ENCODE measurements around the gene GLG1.
A peak's percentile ranks its signal among the peaks of the same experiment; 100 is the strongest.

The GLG1 gene

GRCh38 chr16:74446866-74447265 is 160.0 kb downstream of the GLG1 start:
- no peak for TF ChIP-seq EGR1 (IDR thresholded peaks at IDR 0.05)
- no peak for TF ChIP-seq FOXM1 (IDR thresholded peaks at IDR 0.05; ENCODE audit: borderline replicate concordance, low read depth)
- no peak for TF ChIP-seq NFIC (IDR thresholded peaks at IDR 0.05)
- TF ChIP-seq EP300 (IDR thresholded peaks at IDR 0.05; ENCODE audit: borderline replicate concordance), result no peak
- no peak for TF ChIP-seq TEAD4 (IDR thresholded peaks at IDR 0.05)
- no peak for TF ChIP-seq RAD21 (IDR thresholded peaks at IDR 0.05; ENCODE audit: low read depth)
- TF ChIP-seq TAF1 (IDR thresholded peaks at IDR 0.05; ENCODE audit: low read depth), result no peak
- no peak for TF ChIP-seq CREB1 (IDR thresholded peaks at IDR 0.05; ENCODE audit: low read depth)
- TF ChIP-seq REST (IDR thresholded peaks at IDR 0.05; ENCODE audit: low read depth), result no peak
- TF ChIP-seq ZBTB7A (IDR thresholded peaks at IDR 0.05; ENCODE audit: low read depth), result no peak
- no peak for TF ChIP-seq YY1 (IDR thresholded peaks at IDR 0.05; ENCODE audit: low read depth)
- TF ChIP-seq, protein P1, sequence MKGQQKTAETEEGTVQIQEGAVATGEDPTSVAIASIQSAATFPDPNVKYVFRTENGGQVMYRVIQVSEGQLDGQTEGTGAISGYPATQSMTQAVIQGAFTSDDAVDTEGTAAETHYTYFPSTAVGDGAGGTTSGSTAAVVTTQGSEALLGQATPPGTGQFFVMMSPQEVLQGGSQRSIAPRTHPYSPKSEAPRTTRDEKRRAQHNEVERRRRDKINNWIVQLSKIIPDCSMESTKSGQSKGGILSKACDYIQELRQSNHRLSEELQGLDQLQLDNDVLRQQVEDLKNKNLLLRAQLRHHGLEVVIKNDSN (IDR thresholded peaks at IDR 0.05), result no peak
- no peak for TF ChIP-seq MAX (IDR thresholded peaks at IDR 0.05)
- no peak for TF ChIP-seq CEBPB (IDR thresholded peaks at IDR 0.05)
- no peak for TF ChIP-seq TCF12 (IDR thresholded peaks at IDR 0.05; ENCODE audit: low read depth)

DNA sequence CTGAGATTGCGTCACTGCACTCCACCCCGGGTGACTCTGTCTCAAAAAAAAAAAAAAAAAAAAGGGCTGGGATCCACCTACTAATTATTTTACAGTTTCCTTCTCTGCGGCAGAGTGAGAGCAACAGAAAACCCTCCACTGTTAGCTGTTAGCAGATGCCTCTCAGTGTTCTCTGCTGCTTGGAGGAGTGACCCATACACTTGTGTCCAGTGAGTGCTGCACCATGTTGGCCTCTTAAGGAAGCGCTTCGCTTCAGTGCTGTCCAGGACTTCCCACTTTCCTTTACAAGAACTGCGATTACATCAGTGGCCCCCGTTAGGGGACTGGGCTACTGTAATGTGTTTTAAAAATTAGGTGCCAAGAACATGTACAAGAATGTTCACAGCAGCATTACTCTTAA is 167.2 kb downstream of the GLG1 start:
- peak; percentile 35; the same call in 1 of the 2 replicates for TF ChIP-seq CEBPB (IDR thresholded peaks at IDR 0.05)
- TF ChIP-seq FOXM1 (IDR thresholded peaks at IDR 0.05; ENCODE audit: borderline replicate concordance, low read depth), result no peak

- TF ChIP-seq, protein P1 (IDR thresholded peaks at IDR 0.05), result no peak
- TF ChIP-seq EP300 (IDR thresholded peaks at IDR 0.05; ENCODE audit: borderline replicate concordance) (no peak), TEAD4 (IDR thresholded peaks at IDR 0.05) (no peak), RAD21 (IDR thresholded peaks at IDR 0.05; ENCODE audit: low read depth) (no peak), YY1 (IDR thresholded peaks at IDR 0.05; ENCODE audit: low read depth) (no peak), CREB1 (IDR thresholded peaks at IDR 0.05; ENCODE audit: low read depth) (no peak), TCF12 (IDR thresholded peaks at IDR 0.05; ENCODE audit: low read depth) (no peak), REST (IDR thresholded peaks at IDR 0.05; ENCODE audit: low read depth) (no peak), FOXM1 (IDR thresholded peaks at IDR 0.05; ENCODE audit: borderline replicate concordance, low read depth) (no peak), CEBPB (IDR thresholded peaks at IDR 0.05) (no peak)
These were observed 168.4 kb downstream of the GLG1 start for GRCh38 chr16:74438492-74438979.

GRCh38 chr16:74431516-74431915 is 175.4 kb downstream of the GLG1 start:
- no peak for TF ChIP-seq CEBPB (IDR thresholded peaks at IDR 0.05)
- no peak for TF ChIP-seq NFIC (IDR thresholded peaks at IDR 0.05)
- TF ChIP-seq YY1 (IDR thresholded peaks at IDR 0.05; ENCODE audit: low read depth), result no peak
- TF ChIP-seq EGR1 (IDR thresholded peaks at IDR 0.05), result no peak
- TF ChIP-seq TCF12 (IDR thresholded peaks at IDR 0.05; ENCODE audit: low read depth), result no peak
- no peak for TF ChIP-seq FOXM1 (IDR thresholded peaks at IDR 0.05; ENCODE audit: borderline replicate concordance, low read depth)
- no peak for TF ChIP-seq EP300 (IDR thresholded peaks at IDR 0.05; ENCODE audit: borderline replicate concordance)
- TF ChIP-seq TEAD4 (IDR thresholded peaks at IDR 0.05), result no peak
- TF ChIP-seq TAF1 (IDR thresholded peaks at IDR 0.05; ENCODE audit: low read depth), result no peak
- TF ChIP-seq, protein P1 (IDR thresholded peaks at IDR 0.05), result no peak
- TF ChIP-seq REST (IDR thresholded peaks at IDR 0.05; ENCODE audit: low read depth), result no peak
- no peak for TF ChIP-seq CREB1 (IDR thresholded peaks at IDR 0.05; ENCODE audit: low read depth)
- TF ChIP-seq RAD21 (IDR thresholded peaks at IDR 0.05; ENCODE audit: low read depth), result no peak
- TF ChIP-seq MAX (IDR thresholded peaks at IDR 0.05), result no peak
- TF ChIP-seq ZBTB7A (IDR thresholded peaks at IDR 0.05; ENCODE audit: low read depth), result no peak
